WTC11 (cell line): ENCODE data around the gene DRP2. TPM values are rescaled to one million over a fixed set of nuclear protein-coding genes. Genes with fewer than 3 reads are reported as not detected.

Experiments used
- ATAC-seq: fragments of 200-7000 bp; cut with Tn5 transposase; 2 replicates; pipeline ENCODE4 v1.10.0; 2021; ENCODE audit warnings: mild to moderate bottlenecking, moderate library complexity
- CTCF ChIA-PET: fragments of 300-600 bp; sonication (Branson Sonifier 250); formaldehyde crosslinking; loops from one replicate; lab custom pipeline; 2021; ENCODE audit warnings: antibody characterized with exemption; lab: Charles Lee
- POLR2A ChIA-PET: fragments of 350-600 bp; sonication (Branson Sonifier 250); formaldehyde crosslinking; loops from one replicate; lab custom pipeline; 2021; ENCODE audit warnings: antibody characterized with exemption; lab: Charles Lee
- DNase-seq: peaks from one replicate; pipeline ENCODE4 v3.0.0; 2021; ENCODE audit warnings: low spot score
- H3K27ac Mint-ChIP-seq: 2 replicates; pipeline ENCODE4 v1.8.0; 2021; ENCODE audit warnings: mixed read lengths
- H3K27me3 Mint-ChIP-seq: 2 replicates; pipeline ENCODE4 v1.8.0; 2021; ENCODE audit warnings: low read depth, mild to moderate bottlenecking, moderate library complexity, mixed read lengths
- H3K36me3 Mint-ChIP-seq: 2 replicates; pipeline ENCODE4 v1.8.0; 2021; ENCODE audit warnings: mixed read lengths
- H3K4me1 Mint-ChIP-seq: 2 replicates; pipeline ENCODE4 v1.8.0; 2022; ENCODE audit warnings: mixed read lengths
- H3K4me3 Mint-ChIP-seq: 2 replicates; pipeline ENCODE4 v1.8.0; 2021; ENCODE audit warnings: mild to moderate bottlenecking, moderate library complexity, mixed read lengths
- H3K9me3 Mint-ChIP-seq: 2 replicates; pipeline ENCODE4 v1.8.0; 2021; ENCODE audit warnings: mixed read lengths
- CREB1 ChIP-seq: sonication (generic); formaldehyde crosslinking; IDR thresholded peaks from 2 replicates; pipeline ENCODE4 v1.8.0; 2023; ENCODE audit warnings: mild to moderate bottlenecking, missing genetic modification reagents
- EMX1 ChIP-seq: fragments of 250-450 bp; sonication (Bioruptor Pico); IDR thresholded peaks from 2 replicates; pipeline ENCODE4 v1.8.0; 2021; ENCODE audit warnings: mild to moderate bottlenecking
- ERG ChIP-seq: fragments of 250-450 bp; sonication (Bioruptor Pico); IDR thresholded peaks from 2 replicates; pipeline ENCODE4 v1.8.0; 2021; ENCODE audit warnings: mild to moderate bottlenecking
- ETV6 ChIP-seq: sonication (generic); formaldehyde crosslinking; IDR thresholded peaks from 2 replicates; pipeline ENCODE4 v1.8.1; 2022; ENCODE audit warnings: mild to moderate bottlenecking, missing genetic modification reagents
- FOXJ3 ChIP-seq: sonication (generic); formaldehyde crosslinking; IDR thresholded peaks from 2 replicates; pipeline ENCODE4 v1.9.0; 2021; ENCODE audit warnings: missing genetic modification reagents, mild to moderate bottlenecking, borderline replicate concordance
- FOXK1 ChIP-seq: sonication (generic); formaldehyde crosslinking; IDR thresholded peaks from 2 replicates; pipeline ENCODE4 v1.8.0; 2022; ENCODE audit warnings: mild to moderate bottlenecking, moderate library complexity, missing genetic modification reagents
- FOXP1 ChIP-seq: sonication (generic); formaldehyde crosslinking; IDR thresholded peaks from 2 replicates; pipeline ENCODE4 v1.8.0; 2022; ENCODE audit warnings: missing genetic modification reagents, mild to moderate bottlenecking, moderate library complexity, borderline replicate concordance
- FOXP4 ChIP-seq: sonication (generic); formaldehyde crosslinking; IDR thresholded peaks from 2 replicates; pipeline ENCODE4 v1.8.0; 2022; ENCODE audit warnings: mild to moderate bottlenecking, missing genetic modification reagents
- GRHL2 ChIP-seq: fragments of 250-450 bp; sonication (Bioruptor Pico); IDR thresholded peaks from 2 replicates; pipeline ENCODE4 v1.8.0; 2022; ENCODE audit warnings: mild to moderate bottlenecking, moderate library complexity; ENCODE audit not compliant: insufficient replicate concordance, severe bottlenecking
- JAZF1 ChIP-seq: fragments of 250-450 bp; sonication (Bioruptor Pico); IDR thresholded peaks from 2 replicates; pipeline ENCODE4 v1.9.0; 2021; ENCODE audit warnings: moderate library complexity, mild to moderate bottlenecking, inconsistent platforms
- MXD4 ChIP-seq: fragments of 250-450 bp; sonication (Bioruptor Pico); IDR thresholded peaks from 2 replicates; pipeline ENCODE4 v1.8.0; 2021; ENCODE audit warnings: mild to moderate bottlenecking, moderate library complexity, borderline replicate concordance
- MYBL2 ChIP-seq: sonication (generic); formaldehyde crosslinking; IDR thresholded peaks from 2 replicates; pipeline ENCODE4 v1.8.1; 2023; ENCODE audit warnings: mild to moderate bottlenecking, moderate library complexity, missing genetic modification reagents
- NR1H2 ChIP-seq: sonication (generic); formaldehyde crosslinking; IDR thresholded peaks from 2 replicates; pipeline ENCODE4 v1.9.0; 2021; ENCODE audit warnings: mild to moderate bottlenecking, moderate library complexity, missing genetic modification reagents
- PREB ChIP-seq: sonication (generic); formaldehyde crosslinking; IDR thresholded peaks from 2 replicates; pipeline ENCODE4 v1.8.1; 2022; ENCODE audit warnings: mild to moderate bottlenecking, missing genetic modification reagents, moderate library complexity, borderline replicate concordance
- RORB ChIP-seq: fragments of 250-450 bp; sonication (Bioruptor Pico); IDR thresholded peaks from 2 replicates; pipeline ENCODE4 v1.9.0; 2021; ENCODE audit warnings: mild to moderate bottlenecking
- TCF7 ChIP-seq: sonication (generic); formaldehyde crosslinking; IDR thresholded peaks from 2 replicates; pipeline ENCODE4 v1.8.0; 2022; ENCODE audit warnings: mild to moderate bottlenecking, low read depth, missing genetic modification reagents, moderate library complexity
- ZNF121 ChIP-seq: sonication (generic); formaldehyde crosslinking; IDR thresholded peaks from 2 replicates; pipeline ENCODE4 v1.8.0; 2023; ENCODE audit warnings: missing genetic modification reagents
- ZNF138 ChIP-seq: sonication (generic); formaldehyde crosslinking; conservative IDR thresholded peaks from 2 replicates; pipeline ENCODE4 v1.8.1; 2022; ENCODE audit warnings: mild to moderate bottlenecking, moderate library complexity, missing genetic modification reagents
- ZNF263 ChIP-seq: sonication (generic); formaldehyde crosslinking; IDR thresholded peaks from 2 replicates; pipeline ENCODE4 v1.8.1; 2022; ENCODE audit warnings: low read depth, mild to moderate bottlenecking, moderate library complexity, missing genetic modification reagents
- ZNF281 ChIP-seq: sonication (generic); formaldehyde crosslinking; IDR thresholded peaks from 2 replicates; pipeline ENCODE4 v1.8.0; 2023; ENCODE audit warnings: mild to moderate bottlenecking, missing genetic modification reagents
- ZNF671 ChIP-seq: fragments of 250-450 bp; sonication (Bioruptor Pico); IDR thresholded peaks from 2 replicates; pipeline ENCODE4 v1.8.0; 2021; ENCODE audit warnings: mild to moderate bottlenecking
- total RNA-seq: library from RNA; stranded (reverse); gene quantifications from 3 replicates; pipeline ENCODE4 v1.2.3, GENCODE V29; 2021
- TF ChIP-seq, protein P1 (sequence below): fragments of 250-450 bp; sonication (Bioruptor Pico); IDR thresholded peaks from 2 replicates; pipeline ENCODE4 v1.9.0; 2021; ENCODE audit warnings: mild to moderate bottlenecking
- TF ChIP-seq, protein P2 (sequence below): sonication (generic); formaldehyde crosslinking; IDR thresholded peaks from 2 replicates; pipeline ENCODE4 v1.8.1; 2023; ENCODE audit warnings: mild to moderate bottlenecking, moderate library complexity, missing genetic modification reagents

DRP2 gene
- total RNA-seq, 1 experiment from 2014 or later, result 0.52 TPM

GRCh38 chrX:101195442-101196173 lies 24.0 kb upstream of the DRP2 start:
- no peaks in the 10 kb centered on the region for H3K9me3 Mint-ChIP-seq
- TF ChIP-seq ZNF281 (CRISPR knock-in tag) (no peak), ZNF138 (no peak), JAZF1 (CRISPR knock-in tag) (no peak), TCF7 (no peak), EMX1 (CRISPR knock-in tag) (no peak), PREB (CRISPR knock-in tag) (no peak), ETV6 (CRISPR knock-in tag) (no peak), ZNF121 (no peak), FOXP4 (CRISPR knock-in tag) (no peak), FOXK1 (CRISPR knock-in tag) (no peak)
- TF ChIP-seq, all 79 proteins: peak for 0
- Mint-ChIP-seq H3K4me3 (no peak overlapping the region), H3K36me3 (no peaks in the 10 kb centered on the region), H3K27me3 (peaks cover 11% of the 10 kb centered on the region), H3K27ac (no peak overlapping the region), H3K4me1 (0 out of 2 replicates have a peak, but pooled peaks cover 5% of the 10 kb centered on the region)
- ChIA-PET POLR2A (no interaction called here), CTCF (interaction anchor here (0.6 kb wide), 1 partner anchor 17 kb away, joined by 3 read pairs; no protein-coding TSS in a partner anchor)
- DNase-seq, result no peak
- ATAC-seq, result no peak

DNA sequence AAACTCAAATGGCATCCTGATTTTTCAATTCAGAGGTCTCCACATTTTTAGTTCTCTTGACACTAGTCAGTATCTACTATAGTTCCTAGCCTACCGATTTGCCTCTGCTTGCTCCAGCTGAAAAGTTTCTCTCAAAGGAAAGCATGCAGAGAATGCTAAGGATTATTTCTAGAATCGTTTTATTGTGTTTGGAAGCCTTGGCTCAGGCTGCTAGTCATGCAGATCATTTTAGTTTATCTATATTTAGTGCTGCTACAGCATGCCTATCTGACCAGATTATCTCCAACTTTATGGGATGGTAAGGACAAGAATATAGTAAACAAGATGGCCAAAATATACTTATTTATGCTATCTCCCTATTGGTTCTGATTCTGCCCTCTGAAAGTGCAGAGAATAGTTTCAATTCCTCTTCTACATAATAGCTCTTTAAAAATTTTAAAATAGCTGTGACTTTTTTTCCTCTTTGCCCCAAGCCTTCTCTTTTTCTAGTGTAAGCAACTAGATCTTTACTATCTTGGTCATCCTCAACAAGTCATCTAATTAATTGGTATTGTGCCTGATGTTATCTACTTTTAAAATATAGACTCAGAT lies 15.7 kb upstream of the DRP2 start:
- CTCF ChIA-PET, result no interaction called here
- no peaks in the 10 kb centered on the region for H3K36me3 Mint-ChIP-seq
- no peak overlapping the region for H3K27ac Mint-ChIP-seq
- no peak for ATAC-seq
- H3K4me1 Mint-ChIP-seq, result 0 out of 2 replicates have a peak, but pooled peaks cover 3% of the 10 kb centered on the region
- H3K27me3 Mint-ChIP-seq, result no peaks in the 10 kb centered on the region
- H3K4me3 Mint-ChIP-seq, result no peak overlapping the region
- no peaks in the 10 kb centered on the region for H3K9me3 Mint-ChIP-seq
- POLR2A ChIA-PET, result no interaction called here
- DNase-seq, result no peak
- TF ChIP-seq RORB (CRISPR knock-in tag), result no peak
- no peak for TF ChIP-seq FOXJ3 (CRISPR knock-in tag)
- no peak for TF ChIP-seq MXD4 (CRISPR knock-in tag)
- TF ChIP-seq FOXK1 (CRISPR knock-in tag), result no peak
- no peak for TF ChIP-seq MYBL2
- no peak for TF ChIP-seq FOXP1
- TF ChIP-seq, protein P1, sequence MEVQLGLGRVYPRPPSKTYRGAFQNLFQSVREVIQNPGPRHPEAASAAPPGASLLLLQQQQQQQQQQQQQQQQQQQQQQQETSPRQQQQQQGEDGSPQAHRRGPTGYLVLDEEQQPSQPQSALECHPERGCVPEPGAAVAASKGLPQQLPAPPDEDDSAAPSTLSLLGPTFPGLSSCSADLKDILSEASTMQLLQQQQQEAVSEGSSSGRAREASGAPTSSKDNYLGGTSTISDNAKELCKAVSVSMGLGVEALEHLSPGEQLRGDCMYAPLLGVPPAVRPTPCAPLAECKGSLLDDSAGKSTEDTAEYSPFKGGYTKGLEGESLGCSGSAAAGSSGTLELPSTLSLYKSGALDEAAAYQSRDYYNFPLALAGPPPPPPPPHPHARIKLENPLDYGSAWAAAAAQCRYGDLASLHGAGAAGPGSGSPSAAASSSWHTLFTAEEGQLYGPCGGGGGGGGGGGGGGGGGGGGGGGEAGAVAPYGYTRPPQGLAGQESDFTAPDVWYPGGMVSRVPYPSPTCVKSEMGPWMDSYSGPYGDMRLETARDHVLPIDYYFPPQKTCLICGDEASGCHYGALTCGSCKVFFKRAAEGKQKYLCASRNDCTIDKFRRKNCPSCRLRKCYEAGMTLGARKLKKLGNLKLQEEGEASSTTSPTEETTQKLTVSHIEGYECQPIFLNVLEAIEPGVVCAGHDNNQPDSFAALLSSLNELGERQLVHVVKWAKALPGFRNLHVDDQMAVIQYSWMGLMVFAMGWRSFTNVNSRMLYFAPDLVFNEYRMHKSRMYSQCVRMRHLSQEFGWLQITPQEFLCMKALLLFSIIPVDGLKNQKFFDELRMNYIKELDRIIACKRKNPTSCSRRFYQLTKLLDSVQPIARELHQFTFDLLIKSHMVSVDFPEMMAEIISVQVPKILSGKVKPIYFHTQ, result no peak
- no peak for TF ChIP-seq CREB1
- TF ChIP-seq GRHL2 (CRISPR knock-in tag), result no peak
- no peak for TF ChIP-seq ZNF263 (CRISPR knock-in tag)
- TF ChIP-seq ZNF671 (CRISPR knock-in tag), result no peak
- TF ChIP-seq, protein P2, sequence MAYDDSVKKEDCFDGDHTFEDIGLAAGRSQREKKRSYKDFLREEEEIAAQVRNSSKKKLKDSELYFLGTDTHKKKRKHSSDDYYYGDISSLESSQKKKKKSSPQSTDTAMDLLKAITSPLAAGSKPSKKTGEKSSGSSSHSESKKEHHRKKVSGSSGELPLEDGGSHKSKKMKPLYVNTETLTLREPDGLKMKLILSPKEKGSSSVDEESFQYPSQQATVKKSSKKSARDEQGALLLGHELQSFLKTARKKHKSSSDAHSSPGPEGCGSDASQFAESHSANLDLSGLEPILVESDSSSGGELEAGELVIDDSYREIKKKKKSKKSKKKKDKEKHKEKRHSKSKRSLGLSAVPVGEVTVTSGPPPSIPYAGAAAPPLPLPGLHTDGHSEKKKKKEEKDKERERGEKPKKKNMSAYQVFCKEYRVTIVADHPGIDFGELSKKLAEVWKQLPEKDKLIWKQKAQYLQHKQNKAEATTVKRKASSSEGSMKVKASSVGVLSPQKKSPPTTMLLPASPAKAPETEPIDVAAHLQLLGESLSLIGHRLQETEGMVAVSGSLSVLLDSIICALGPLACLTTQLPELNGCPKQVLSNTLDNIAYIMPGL (CRISPR knock-in tag), result no peak
- TF ChIP-seq ERG (CRISPR knock-in tag), result no peak
- TF ChIP-seq NR1H2 (CRISPR knock-in tag), result no peak
